H9 (cell line): ENCODE results near the gene RETSAT. TPM values are rescaled to one million over a fixed set of nuclear protein-coding genes. Genes with fewer than 3 reads are reported as not detected.

Experiments
- DNase-seq: peaks from one replicate; pipeline ENCODE4 v3.0.0-alpha.2; 2017
- H2AFZ ChIP-seq: one replicate; pipeline ENCODE4 v1.6.1; 2013; ENCODE audit warnings: mild to moderate bottlenecking, low read length, control low read depth, moderate library complexity
- H2AK5ac ChIP-seq: 2 replicates; pipeline ENCODE4 v1.6.1; 2013; ENCODE audit warnings: low read length, control low read depth, mixed read lengths; ENCODE audit not compliant: insufficient read length
- H2BK120ac ChIP-seq: one replicate; pipeline ENCODE4 v1.6.1; 2013; ENCODE audit warnings: low read depth, mild to moderate bottlenecking, low read length, control low read depth, inconsistent platforms; ENCODE audit not compliant: poor library complexity, severe bottlenecking
- H2BK12ac ChIP-seq: 2 replicates; pipeline ENCODE4 v1.6.1; 2013; ENCODE audit warnings: low read length, control low read depth, mixed read lengths, low read depth; ENCODE audit not compliant: insufficient read length
- H2BK15ac ChIP-seq: 2 replicates; pipeline ENCODE4 v1.6.1; 2013; ENCODE audit warnings: low read depth, low read length, control low read depth
- H2BK20ac ChIP-seq: one replicate; pipeline ENCODE4 v1.6.1; 2013; ENCODE audit warnings: low read depth, mild to moderate bottlenecking, low read length, control low read depth, inconsistent platforms; ENCODE audit not compliant: poor library complexity, severe bottlenecking
- H2BK5ac ChIP-seq: 2 replicates; pipeline ENCODE4 v1.6.1; 2013; ENCODE audit warnings: low read length, control low read depth, mixed read lengths; ENCODE audit not compliant: insufficient read length
- H3K14ac ChIP-seq: 2 replicates; pipeline ENCODE4 v1.6.1; 2013; ENCODE audit warnings: low read length, control low read depth; ENCODE audit not compliant: insufficient read depth
- H3K18ac ChIP-seq: 2 replicates; pipeline ENCODE4 v1.6.1; 2013; ENCODE audit warnings: low read depth, mild to moderate bottlenecking, mixed read lengths, low read length, control low read depth; ENCODE audit not compliant: insufficient read length
- H3K23ac ChIP-seq: 2 replicates; pipeline ENCODE4 v1.6.1; 2013; ENCODE audit warnings: low read length, control low read depth, mixed read lengths, low read depth; ENCODE audit not compliant: insufficient read length
- H3K23me2 ChIP-seq: 2 replicates; pipeline ENCODE4 v1.6.1; 2013; ENCODE audit warnings: low read depth, mild to moderate bottlenecking, mixed read lengths, low read length, control low read depth; ENCODE audit not compliant: insufficient read length, poor library complexity, severe bottlenecking
- H3K27ac ChIP-seq: 2 replicates; pipeline ENCODE4 v1.5.1; 2013; ENCODE audit warnings: low read length, control low read depth, mixed read lengths, low read depth; ENCODE audit not compliant: insufficient read length
- H3K27me3 ChIP-seq: 2 replicates; pipeline ENCODE4 v1.6.1; 2013; ENCODE audit warnings: low read length, control low read depth, inconsistent platforms; ENCODE audit not compliant: insufficient read depth
- H3K4ac ChIP-seq: 2 replicates; pipeline ENCODE4 v1.6.1; 2013; ENCODE audit warnings: low read depth, mild to moderate bottlenecking, control low read depth, inconsistent platforms, low read length, moderate library complexity
- H3K4me1 ChIP-seq: 2 replicates; pipeline ENCODE4 v1.6.1; 2013; ENCODE audit warnings: low read length, control low read depth, inconsistent platforms; ENCODE audit not compliant: insufficient read depth
- H3K4me2 ChIP-seq: 2 replicates; pipeline ENCODE4 v1.6.1; 2013; ENCODE audit warnings: low read length, control low read depth, mixed read lengths; ENCODE audit not compliant: insufficient read length, insufficient read depth
- H3K56ac ChIP-seq: 2 replicates; pipeline ENCODE4 v1.6.1; 2013; ENCODE audit warnings: low read depth, mild to moderate bottlenecking, mixed read lengths, low read length, control low read depth; ENCODE audit not compliant: insufficient read length
- H3K79me1 ChIP-seq: 2 replicates; pipeline ENCODE4 v1.6.1; 2013; ENCODE audit warnings: low read depth, mild to moderate bottlenecking, moderate library complexity, low read length, control low read depth, inconsistent platforms; ENCODE audit not compliant: insufficient read depth, poor library complexity, severe bottlenecking
- H3K79me2 ChIP-seq: 2 replicates; pipeline ENCODE4 v1.6.1; 2013; ENCODE audit warnings: low read length, control low read depth, inconsistent platforms; ENCODE audit not compliant: insufficient read depth
- H3K9ac ChIP-seq: 2 replicates; pipeline ENCODE4 v1.6.1; 2013; ENCODE audit warnings: low read length, control low read depth, mixed read lengths; ENCODE audit not compliant: insufficient read length; ENCODE audit errors: extremely low read depth
- H3K9me3 ChIP-seq: one replicate; pipeline ENCODE4 v1.6.1; 2013; ENCODE audit warnings: low read depth, low read length, inconsistent platforms; ENCODE audit not compliant: control insufficient read depth
- H3T11ph ChIP-seq: one replicate; pipeline ENCODE4 v1.6.1; 2013; ENCODE audit warnings: mild to moderate bottlenecking, low read length, control low read depth, inconsistent platforms
- H4K20me1 ChIP-seq: one replicate; pipeline ENCODE4 v1.6.1; 2013; ENCODE audit not compliant: control insufficient read depth, insufficient read length, insufficient read depth
- H4K5ac ChIP-seq: 2 replicates; pipeline ENCODE4 v1.6.1; 2013; ENCODE audit warnings: low read depth, mild to moderate bottlenecking, mixed read lengths, low read length, control low read depth; ENCODE audit not compliant: insufficient read length
- H4K8ac ChIP-seq: replicated peaks from 2 replicates; pipeline ENCODE4 v1.6.1; 2013; ENCODE audit warnings: low read length, control low read depth, mixed read lengths, low read depth; ENCODE audit not compliant: insufficient read length
- H4K91ac ChIP-seq: 2 replicates; pipeline ENCODE4 v1.6.1; 2013; ENCODE audit warnings: low read depth, mild to moderate bottlenecking, moderate library complexity, mixed read lengths, low read length, control low read depth; ENCODE audit not compliant: insufficient read length
- H3K27ac Mint-ChIP-seq, 3 experiments: 2 replicates in 2 of 3; 3 replicates in 1 of 3; pipeline ENCODE4 v1.8.0; 2020 to 2021; ENCODE audit warnings: mixed read lengths in 3 of 3, mild to moderate bottlenecking in 1 of 3, moderate library complexity in 1 of 3
- H3K27me3 Mint-ChIP-seq: 2 replicates; pipeline ENCODE4 v1.8.0; 2021; ENCODE audit warnings: low read depth, mild to moderate bottlenecking, moderate library complexity, mixed read lengths
- H3K36me3 Mint-ChIP-seq, 3 experiments: 2 replicates in 2 of 3; 3 replicates in 1 of 3; pipeline ENCODE4 v1.8.0; 2020 to 2021; ENCODE audit warnings: low read depth in 3 of 3, mixed read lengths in 3 of 3; ENCODE audit not compliant: insufficient read depth in 1 of 3
- H3K4me1 Mint-ChIP-seq, 2 experiments: 2 replicates each; pipeline ENCODE4 v1.8.0; 2020; ENCODE audit warnings: mixed read lengths in 2 of 2
- H3K4me3 Mint-ChIP-seq, 2 experiments: 2 replicates in 1 of 2; 3 replicates in 1 of 2; pipeline ENCODE4 v1.8.0; 2020 to 2021; ENCODE audit warnings: mild to moderate bottlenecking in 2 of 2, mixed read lengths in 2 of 2, moderate library complexity in 1 of 2
- H3K9me3 Mint-ChIP-seq, 2 experiments: 2 replicates in 1 of 2; 3 replicates in 1 of 2; pipeline ENCODE4 v1.8.0; 2020; ENCODE audit warnings: mild to moderate bottlenecking in 2 of 2, mixed read lengths in 2 of 2, moderate library complexity in 1 of 2
- WGBS: extraction: QIAGEN DNeasy Blood & Tissue Kit; methylation state at CpG from one replicate; pipeline ENCODE4 v1.1.7; 2013; ENCODE audit warnings: missing lambda C conversion rate, low lambda C conversion rate, mixed read lengths; ENCODE audit not compliant: insufficient read length; ENCODE audit errors: extremely low coverage; 5-methylcytosine and 5-hydroxymethylcytosine counted together
- total RNA-seq: library from RNA; stranded (reverse); gene quantifications from 2 replicates; pipeline ENCODE4 v1.2.1, GENCODE V29; 2021
- TF ChIP-seq, protein P1 (sequence below): fragments of 200-600 bp; sonication (generic); conservative IDR thresholded peaks from 3 replicates; pipeline ENCODE4 v1.8.0; 2021; ENCODE audit warnings: antibody characterized with exemption, mild to moderate bottlenecking

RETSAT gene
- total RNA-seq, 1 experiment from 2014 or later, result 16.7 TPM

DNA sequence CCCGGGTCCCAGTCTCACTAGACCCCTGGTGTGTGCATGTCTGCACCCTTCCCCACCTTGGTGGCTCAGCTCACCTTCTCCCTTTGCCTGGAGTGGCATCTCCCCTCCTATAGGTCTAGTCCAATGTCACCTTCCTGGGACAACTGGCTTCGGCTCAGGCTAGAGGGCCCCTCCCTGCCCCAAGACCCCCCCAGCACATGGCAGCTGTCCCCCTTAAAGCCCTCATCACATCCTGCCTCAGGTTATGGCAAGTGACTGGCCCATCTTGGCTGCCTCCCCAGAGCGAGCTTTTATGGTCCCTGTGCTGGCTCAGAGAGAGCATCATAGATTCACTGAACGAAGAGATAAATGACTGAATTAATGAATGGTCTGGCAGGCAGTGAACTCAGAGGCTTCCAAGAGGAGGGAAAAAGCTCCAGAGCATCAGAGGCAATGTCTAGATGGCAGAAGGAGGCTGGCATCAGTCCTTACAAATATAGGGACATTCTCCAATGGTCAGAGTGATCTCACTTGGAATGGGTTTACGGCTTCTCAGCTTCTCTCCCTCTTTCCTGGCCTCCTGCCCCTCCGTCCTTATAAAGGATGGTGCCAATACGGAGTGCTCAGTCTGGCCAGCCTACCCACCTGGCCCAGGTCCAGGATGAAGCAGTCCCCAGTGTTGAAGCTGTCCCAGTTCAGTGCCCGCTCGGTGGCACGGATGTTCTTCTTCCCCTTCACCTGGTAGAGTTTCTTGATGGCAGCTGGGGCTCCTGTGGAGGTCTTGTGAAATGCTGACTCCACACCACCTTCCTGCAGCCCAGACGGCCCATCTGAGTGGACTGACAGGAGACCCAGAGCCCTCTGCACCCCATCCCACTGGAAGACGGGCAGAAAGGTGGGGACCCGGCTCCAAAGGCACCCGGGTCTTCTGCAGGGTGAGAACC, 46.5 kb upstream of the RETSAT start:
- Histone ChIP-seq H4K5ac (no peak overlapping the region), H3K27me3 (no peaks in the 10 kb centered on the region), H2BK15ac (no peak overlapping the region), H4K91ac (no peak overlapping the region), H2BK12ac (no peak overlapping the region), H3K27ac (no peak overlapping the region), H3K14ac (no peak overlapping the region), H3K56ac (no peak overlapping the region), H2AK5ac (no peak overlapping the region), H3K18ac (no peak overlapping the region), H4K8ac (no peak overlapping the region), H4K20me1 (no peaks in the 10 kb centered on the region), H3K4me1 (no peaks in the 10 kb centered on the region; the same call in 1 of the 2 replicates), H3K23me2 (no peaks in the 10 kb centered on the region), H2BK120ac (no peak overlapping the region), H3K4ac (no peak overlapping the region), H2BK5ac (no peak overlapping the region), H3T11ph (no peak overlapping the region), H3K9ac (no peak overlapping the region), H2AFZ (no peak overlapping the region), H3K79me2 (no peaks in the 10 kb centered on the region), H3K79me1 (no peaks in the 10 kb centered on the region), H2BK20ac (no peak overlapping the region), H3K4me2 (no peak overlapping the region), H3K9me3 (no peaks in the 10 kb centered on the region), H3K23ac (no peak overlapping the region)
- peaks cover 7 to 8% of the 10 kb centered on the region in 2 experiments for H3K4me1 Mint-ChIP-seq
- no peaks in the 10 kb centered on the region for H3K27me3 Mint-ChIP-seq
- peaks cover 6 to 14% of the 10 kb centered on the region in 2 experiments; a peak in 4 of 5 replicates for H3K9me3 Mint-ChIP-seq
- TF ChIP-seq, protein P1, sequence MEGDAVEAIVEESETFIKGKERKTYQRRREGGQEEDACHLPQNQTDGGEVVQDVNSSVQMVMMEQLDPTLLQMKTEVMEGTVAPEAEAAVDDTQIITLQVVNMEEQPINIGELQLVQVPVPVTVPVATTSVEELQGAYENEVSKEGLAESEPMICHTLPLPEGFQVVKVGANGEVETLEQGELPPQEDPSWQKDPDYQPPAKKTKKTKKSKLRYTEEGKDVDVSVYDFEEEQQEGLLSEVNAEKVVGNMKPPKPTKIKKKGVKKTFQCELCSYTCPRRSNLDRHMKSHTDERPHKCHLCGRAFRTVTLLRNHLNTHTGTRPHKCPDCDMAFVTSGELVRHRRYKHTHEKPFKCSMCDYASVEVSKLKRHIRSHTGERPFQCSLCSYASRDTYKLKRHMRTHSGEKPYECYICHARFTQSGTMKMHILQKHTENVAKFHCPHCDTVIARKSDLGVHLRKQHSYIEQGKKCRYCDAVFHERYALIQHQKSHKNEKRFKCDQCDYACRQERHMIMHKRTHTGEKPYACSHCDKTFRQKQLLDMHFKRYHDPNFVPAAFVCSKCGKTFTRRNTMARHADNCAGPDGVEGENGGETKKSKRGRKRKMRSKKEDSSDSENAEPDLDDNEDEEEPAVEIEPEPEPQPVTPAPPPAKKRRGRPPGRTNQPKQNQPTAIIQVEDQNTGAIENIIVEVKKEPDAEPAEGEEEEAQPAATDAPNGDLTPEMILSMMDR, result no peak
- H3K36me3 Mint-ChIP-seq, result peaks cover 2 to 30% (median 28%) of the 10 kb centered on the region in 3 experiments; a peak in 6 of 7 replicates
- H3K27ac Mint-ChIP-seq, result no peak overlapping the region
- no CpG with 5 or more reads among the region's 14 CpGs for WGBS
- no peak for DNase-seq
- no peak overlapping the region for H3K4me3 Mint-ChIP-seq
